GM12872 (cell line): Measurements from ENCODE around the gene TTC28.

ENCODE experiments used
- CTCF ChIP-seq: IDR thresholded peaks from 3 replicates; pipeline ENCODE4 v1.5.1; 2011; ENCODE audit warnings: low read depth, mild to moderate bottlenecking, low read length, moderate library complexity; ENCODE audit not compliant: insufficient read depth

TTC28 gene

GRCh38 chr22:28620244-28620922 is 59.3 kb downstream of the TTC28 start:
- TF ChIP-seq CTCF = no peak

DNA sequence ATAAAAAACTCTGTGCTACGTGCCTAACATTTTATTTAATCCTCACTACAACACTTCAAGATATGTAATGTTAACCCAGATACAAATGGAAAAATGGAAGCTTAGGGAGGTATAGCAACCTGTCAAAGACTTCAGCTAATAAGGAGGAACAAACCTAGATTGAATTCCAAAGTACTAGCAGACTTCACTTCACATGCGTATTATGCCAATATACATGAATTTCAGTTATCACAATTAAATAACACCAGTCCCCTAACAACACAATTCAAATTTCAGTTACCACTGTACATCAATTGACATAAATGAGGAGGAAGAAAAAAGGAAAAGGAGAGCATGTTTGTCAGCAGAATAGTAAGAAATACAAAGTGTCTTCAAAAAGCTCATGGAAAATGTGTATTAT is 60.4 kb downstream of the TTC28 start:
- TF ChIP-seq CTCF = no peak

- no peak for TF ChIP-seq CTCF
Observed at GRCh38 chr22:28609921-28610320, 69.7 kb downstream of the TTC28 start.

DNA sequence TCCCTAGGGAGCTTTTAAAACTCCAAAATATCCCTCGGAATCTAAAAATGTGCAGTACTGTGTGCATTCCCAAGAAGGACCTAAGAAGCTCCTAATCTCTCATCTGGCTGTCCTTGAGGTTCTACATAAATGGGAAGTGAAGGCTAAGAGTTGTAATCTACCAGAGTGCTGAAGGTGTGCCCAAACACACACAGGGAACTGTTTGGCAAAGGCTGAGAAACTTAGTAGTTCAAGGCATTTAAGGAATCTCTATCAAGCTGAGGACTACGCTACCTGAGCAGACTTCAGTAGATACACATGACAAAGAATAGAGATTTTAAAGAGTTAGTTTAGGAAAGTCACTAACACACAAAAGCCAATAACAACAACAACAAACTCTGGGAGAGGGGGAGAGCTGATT is 71.1 kb downstream of the TTC28 start:
- no peak for TF ChIP-seq CTCF

DNA sequence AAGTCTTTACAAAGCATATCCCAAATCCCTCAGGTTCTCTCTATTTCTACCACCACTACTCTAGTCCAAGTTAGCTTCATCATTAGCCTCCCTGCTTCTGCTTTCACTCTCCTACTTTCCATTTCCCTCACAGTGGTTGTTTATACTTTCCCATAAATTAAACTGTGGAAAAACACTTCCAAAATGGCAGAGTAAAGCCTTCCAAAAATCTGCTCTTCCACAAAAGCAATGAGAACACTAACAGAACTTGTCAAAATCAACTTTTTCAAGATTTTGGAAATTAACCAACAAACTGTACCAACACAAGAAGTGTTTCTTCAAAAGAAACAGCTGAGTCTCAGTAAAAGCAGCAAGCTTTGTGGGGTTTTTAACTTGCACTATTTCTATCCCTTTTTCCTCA is 71.8 kb downstream of the TTC28 start:
- TF ChIP-seq CTCF = no peak

DNA sequence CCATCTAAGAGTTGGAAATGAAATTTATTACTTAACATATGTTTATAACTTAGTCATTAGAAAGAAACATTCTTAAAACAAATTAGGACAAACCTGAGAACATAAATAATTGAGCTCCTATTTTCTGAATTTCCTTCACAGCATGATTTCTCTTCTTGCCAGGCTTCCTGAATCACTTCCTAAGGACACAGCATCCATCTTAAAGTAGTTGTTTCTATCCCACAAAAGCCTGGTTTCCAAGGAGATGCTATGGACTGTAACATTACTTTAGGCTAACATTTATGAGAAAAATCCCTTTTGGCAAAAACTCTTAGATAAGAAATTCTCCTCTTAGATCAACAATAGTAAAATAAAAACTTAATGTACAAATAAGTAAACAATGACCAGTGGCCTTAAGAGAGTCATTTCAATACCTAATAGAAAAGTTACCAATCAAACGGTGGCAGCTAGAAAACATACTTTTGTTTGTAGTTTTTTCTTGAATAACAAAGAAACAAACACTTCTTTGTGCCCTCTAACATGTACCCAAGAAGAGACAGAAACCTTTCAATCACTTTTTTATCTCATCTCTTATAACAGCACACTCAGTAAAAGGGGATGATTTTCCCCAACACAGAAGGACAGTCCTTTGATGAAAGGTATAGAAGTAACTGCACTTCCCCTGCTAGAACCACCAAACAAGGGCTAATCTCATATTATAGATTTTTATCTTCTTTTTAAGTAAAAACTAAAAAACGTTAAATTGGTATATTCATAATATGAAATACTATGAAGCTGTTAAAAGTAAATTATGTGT is 74.5 kb downstream of the TTC28 start:
- no peak for TF ChIP-seq CTCF

DNA sequence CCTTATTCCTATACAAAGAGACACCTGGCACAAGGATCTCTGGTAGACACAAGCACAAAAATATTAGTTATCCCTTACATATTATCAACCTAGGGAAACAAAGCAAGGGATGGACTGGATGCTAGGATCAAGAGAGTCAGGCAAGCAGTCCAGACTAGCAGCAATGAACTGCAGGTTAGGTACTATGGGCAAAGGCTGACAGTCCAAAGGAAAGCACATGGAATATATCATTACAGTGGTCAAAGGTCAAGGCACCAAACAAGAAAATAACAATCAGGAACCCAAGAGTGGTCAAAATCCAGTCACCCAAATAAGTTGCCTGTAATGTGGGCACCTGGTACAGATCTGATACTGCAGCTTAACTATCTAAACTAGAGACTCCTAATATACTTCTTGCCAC is 77.7 kb downstream of the TTC28 start:
- TF ChIP-seq CTCF = no peak
